HG02763 (cell line): Measurements from ENCODE around the gene KDM3B.

Experiments used
- ATAC-seq: cut with Tn5 transposase; IDR thresholded peaks from one replicate; pipeline ENCODE4 v1.9.1; 2021; ENCODE audit warnings: mild to moderate bottlenecking, moderate library complexity; ENCODE audit not compliant: unreplicated experiment

Gene KDM3B

DNA sequence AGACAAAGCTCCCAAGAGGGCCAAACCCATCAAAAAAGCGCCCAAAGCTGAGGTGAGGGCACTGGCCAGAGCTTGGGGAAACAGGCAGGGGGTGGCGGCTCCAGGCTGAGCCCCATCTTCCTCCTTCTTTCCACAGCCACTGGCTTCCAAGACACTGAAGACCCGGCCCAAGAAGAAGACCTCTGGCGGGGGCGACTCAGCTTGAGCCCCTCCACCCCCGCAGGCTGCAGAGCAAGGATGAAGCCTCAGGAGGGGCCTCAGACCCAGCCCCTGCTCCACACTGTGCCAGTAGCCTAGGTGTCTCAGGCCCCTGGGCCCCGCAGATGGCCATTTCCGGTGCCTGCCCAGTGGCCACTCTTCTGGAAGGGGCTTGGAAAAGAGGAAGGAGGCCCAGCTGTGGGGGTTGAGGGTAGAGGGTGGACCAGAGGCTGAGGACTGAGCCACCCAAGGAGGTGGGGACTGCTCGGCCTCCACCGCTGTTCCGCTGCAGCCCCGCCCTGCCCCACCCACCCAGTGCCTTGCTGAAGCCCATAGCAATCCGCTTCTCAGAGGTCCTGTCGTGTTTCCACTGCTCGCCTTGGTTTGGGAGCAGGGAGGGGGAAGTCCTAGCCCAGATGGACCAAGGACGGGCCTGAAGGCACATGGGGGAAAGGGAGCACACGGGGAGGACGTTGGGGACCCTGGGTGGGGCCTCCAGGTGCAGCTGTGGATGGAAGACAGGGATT lies 93.2 kb downstream of the KDM3B start:
- ATAC-seq, result no peak

DNA sequence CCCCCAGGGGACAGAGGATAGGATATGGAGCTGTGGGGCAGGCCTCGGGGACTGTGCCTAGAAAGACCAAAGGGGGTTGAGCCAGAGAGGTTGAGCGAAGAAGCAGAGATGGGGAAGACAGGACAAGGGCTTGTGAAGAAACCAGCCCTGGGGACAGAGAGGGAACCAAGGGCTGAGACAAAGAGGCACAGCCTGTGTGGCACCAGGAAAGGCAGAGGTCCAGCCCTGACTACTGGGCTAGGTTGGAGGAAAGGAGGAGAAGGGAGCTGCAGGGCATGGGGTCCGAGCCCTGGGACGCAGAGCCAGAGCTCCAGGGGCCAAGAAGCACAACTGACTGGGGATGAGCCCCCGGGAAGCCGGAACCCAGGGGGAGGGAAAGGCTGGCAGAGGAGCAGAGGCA lies 95.6 kb downstream of the KDM3B start:
- ATAC-seq, result no peak

GRCh38 chr5:138448481-138449398 lies 96.3 kb downstream of the KDM3B start:
- no peak for ATAC-seq

DNA sequence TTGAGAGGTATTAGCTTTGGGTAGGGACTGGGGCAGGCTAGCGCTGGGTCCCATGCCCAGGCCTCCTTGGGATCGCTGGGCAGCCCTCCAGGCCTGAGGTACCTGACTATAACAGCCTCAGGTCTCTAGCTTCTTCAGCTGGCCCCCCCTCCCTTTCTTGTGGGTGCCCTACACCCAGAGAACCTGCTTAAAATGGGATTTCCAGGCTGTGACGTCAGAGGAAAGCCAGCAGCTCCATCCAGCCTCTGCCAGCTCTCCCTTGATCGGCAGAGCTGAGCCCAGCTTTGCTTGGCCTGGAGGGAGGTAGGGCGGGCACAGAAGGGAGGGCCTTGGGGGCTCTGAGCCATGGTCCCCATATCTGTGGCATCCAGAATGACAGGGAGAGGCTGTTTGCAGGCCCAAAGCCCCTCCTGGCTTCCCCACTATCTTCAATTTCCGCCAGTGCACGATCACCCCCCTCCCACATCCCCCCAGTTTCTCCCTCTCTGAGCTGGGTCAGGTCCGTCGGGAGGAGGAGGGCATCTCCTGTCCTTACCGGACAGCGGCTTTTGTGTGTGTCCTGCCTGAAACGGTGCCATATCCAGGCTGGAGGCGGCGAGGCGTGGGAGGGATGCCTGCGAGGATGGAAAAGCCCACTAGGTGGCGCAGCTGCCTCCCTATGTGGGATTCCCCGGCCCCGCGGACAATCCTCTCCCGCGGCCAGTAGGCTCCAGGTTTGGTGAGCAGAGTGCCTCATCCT lies 97.2 kb downstream of the KDM3B start:
- ATAC-seq, result peak; percentile 62

GRCh38 chr5:138450971-138451370 lies 98.5 kb downstream of the KDM3B start:
- ATAC-seq, result no peak

DNA sequence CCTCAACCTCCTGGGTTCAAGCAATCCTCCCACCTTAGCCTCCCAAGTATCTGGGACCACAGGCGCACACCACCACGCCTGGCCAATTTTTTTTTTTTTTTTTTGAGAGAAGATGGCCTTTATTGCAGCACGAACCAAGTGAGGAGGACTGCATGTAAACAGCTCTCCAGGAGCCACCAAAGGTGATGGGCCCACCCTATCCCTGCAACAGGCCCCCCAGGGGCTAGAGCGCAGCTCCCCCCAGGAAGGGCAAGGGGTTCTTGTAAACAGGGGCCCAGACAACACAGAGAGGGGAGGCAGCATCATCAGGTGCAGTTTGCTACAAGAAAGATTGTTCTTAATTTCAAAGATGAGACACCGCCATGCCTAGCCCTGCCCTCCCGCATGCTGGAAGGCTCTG lies 100.2 kb downstream of the KDM3B start:
- no peak for ATAC-seq

GRCh38 chr5:138453590-138453989 lies 101.1 kb downstream of the KDM3B start:
- ATAC-seq, result no peak

GRCh38 chr5:138454121-138454520 lies 101.6 kb downstream of the KDM3B start:
- ATAC-seq, result no peak

- ATAC-seq, result no peak
Measured at GRCh38 chr5:138455232-138455930, 102.9 kb downstream of the KDM3B start.

GRCh38 chr5:138457531-138458275 lies 105.2 kb downstream of the KDM3B start:
- ATAC-seq, result no peak

DNA sequence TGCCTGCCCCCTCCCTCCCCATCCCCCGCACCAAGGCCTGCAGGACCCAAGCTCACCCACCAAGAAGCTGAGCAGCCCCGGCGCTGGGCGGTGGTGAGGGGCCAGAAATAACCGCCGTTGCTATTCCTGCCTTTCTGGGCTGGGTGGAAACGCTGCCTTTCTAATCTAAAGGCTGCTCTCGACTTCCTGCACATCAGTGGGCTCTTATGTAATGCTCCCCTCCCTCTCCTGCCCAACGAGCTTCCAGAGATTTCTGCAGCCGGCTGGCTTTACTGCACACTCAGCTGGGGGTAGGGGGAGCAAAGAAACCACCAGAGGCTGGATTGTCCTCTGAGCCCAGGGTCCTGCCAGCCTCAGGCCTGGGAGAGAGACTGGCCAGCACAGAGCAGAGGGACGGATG lies 105.9 kb downstream of the KDM3B start:
- ATAC-seq, result no peak

GRCh38 chr5:138458856-138459255 lies 106.4 kb downstream of the KDM3B start:
- ATAC-seq, result no peak

GRCh38 chr5:138459311-138459933 lies 106.9 kb downstream of the KDM3B start:
- ATAC-seq, result no peak

DNA sequence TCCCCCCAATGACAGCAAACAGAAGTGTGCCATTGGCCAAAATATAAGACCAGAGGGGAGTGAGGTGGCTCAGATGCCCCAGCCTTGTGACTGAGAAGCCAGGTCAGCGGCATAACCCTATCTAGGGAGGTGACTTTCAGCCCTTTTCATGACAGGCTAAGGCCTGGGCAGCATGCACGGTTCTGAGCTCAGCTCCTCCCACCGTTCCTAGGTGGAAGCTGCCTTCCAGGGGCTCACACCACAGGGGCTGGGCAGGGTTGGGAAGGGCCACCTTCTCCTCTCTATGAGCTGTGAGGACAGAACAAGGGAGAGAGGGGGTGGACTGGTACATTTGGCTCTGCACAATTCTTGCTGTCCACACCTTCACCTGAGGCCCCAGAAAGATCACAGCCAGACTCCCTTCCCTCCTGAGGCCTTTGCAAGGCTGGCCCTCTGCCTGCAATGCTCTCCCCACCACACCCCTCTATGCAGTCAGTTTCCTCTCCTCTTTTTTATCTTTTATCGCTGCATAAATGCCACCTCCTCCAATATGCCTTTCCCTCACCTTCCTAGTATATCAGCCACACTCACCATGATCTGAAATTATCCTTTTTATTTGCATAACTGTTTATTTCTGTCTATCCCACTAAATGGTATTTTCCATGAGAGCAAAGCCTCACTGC lies 107.7 kb downstream of the KDM3B start:
- ATAC-seq, result no peak

DNA sequence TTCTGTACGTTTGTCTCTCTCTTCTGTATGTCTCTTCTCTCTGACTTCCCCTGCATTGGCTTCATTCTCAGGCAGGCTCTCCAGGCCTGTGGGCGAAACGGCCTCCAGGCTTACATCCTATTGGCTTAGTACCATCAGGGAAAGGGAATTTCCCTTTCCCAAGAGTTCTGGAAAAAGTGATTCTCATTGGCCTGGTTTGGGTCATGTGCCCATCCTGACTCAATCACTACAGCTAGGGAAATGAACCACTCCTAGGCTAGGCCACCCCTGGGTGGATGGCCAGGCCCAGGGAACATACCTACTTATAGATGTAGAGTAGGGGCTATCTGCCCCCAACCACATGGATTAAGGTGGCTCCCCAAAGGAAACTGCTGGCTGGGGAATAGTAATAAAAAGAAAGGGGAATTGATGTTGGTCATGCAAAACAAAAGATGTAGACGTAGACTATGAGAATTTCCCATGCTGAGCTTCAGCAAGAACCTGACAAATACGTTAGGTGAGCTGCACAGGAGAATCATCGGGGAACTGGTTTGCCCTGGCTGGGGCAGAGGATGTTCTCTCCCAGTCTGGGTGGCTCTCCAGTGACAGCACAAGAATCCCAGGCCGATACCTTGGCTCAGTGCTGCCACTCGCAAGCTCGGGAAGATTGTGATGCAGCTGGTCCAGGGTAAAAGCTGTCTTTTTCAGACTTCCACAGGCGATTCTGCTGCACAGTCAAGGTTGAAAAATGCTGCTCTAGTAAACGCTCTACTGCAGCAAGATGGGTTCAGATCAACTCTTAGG lies 109.0 kb downstream of the KDM3B start:
- ATAC-seq, result no peak

DNA sequence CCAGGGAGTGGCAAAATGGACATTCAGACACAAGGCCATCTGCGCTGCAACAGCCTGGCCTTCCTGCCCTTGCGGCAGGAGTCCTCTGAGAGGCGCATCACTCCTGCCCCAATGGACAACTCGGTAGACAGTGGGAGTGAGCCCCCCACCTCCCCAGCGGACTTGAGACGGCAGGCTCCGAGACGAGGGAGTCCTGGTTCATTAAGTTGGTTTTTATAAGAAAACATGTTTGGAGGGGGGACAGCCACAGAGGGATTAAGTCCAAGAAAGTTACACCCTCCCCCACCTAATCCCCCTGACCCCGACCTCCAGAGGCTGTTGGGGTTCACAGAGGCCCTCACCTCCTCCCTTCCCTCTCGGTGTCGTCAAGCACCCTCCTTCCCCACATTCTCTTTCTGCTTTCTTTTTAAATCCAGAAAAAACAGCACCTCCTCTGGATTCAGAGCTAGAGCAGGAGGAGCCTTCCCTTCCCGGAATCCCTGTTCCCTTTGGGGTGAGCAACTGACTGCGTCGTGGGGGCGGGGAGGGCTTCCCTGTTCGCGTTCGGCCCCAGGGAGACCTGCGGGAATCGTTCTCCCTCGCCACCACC lies 111.0 kb downstream of the KDM3B start:
- ATAC-seq, result no peak

GRCh38 chr5:138464008-138464387 lies 111.5 kb downstream of the KDM3B start:
- peak; percentile 37 for ATAC-seq
